Esophagus squamous epithelium (tissue), 4 donors: ENCODE data around the gene P2RX2.

ENCODE experiments used
- CTCF ChIP-seq, 6 experiments: fragments of 450-650 bp in 4 of 6; fragments of 200-600 bp in 2 of 6; sonication (generic) in 2 of 6; IDR thresholded peaks; one replicate each; pipeline ENCODE4 v1.5.1; 2016 to 2019; ENCODE audit warnings: antibody characterized with exemption in 6 of 6, mild to moderate bottlenecking in 4 of 6, moderate library complexity in 4 of 6
- POLR2A ChIP-seq, 4 donors: fragments of 450-650 bp; IDR thresholded peaks; one replicate each; pipeline ENCODE4 v1.6.1; 2017; ENCODE audit warnings: antibody characterized with exemption in 4 of 4, mild to moderate bottlenecking in 4 of 4, moderate library complexity in 3 of 4

GRCh38 chr12:132610866-132611602, 7.5 kb upstream of the P2RX2 start:
- TF ChIP-seq POLR2A (IDR thresholded peaks at IDR 0.05) (no peak), CTCF (IDR thresholded peaks at IDR 0.05) (no peak)
